Sigmoid colon (tissue), 4 donors: ENCODE results near the gene STARD13.

ENCODE experiments used
- EP300 ChIP-seq, 4 donors: sonication (generic); formaldehyde crosslinking; IDR thresholded peaks; one replicate each; pipeline ENCODE4 v1.6.1; 2017; ENCODE audit warnings: antibody characterized with exemption in 4 of 4
- TF ChIP-seq, protein P1 (sequence below), 4 experiments: fragments of 450-650 bp in 3 of 4; fragments of 200-600 bp in 1 of 4; IDR thresholded peaks; one replicate each; pipeline ENCODE4 v1.5.1; 2016 to 2019; ENCODE audit warnings: antibody characterized with exemption in 4 of 4, mild to moderate bottlenecking in 3 of 4, moderate library complexity in 2 of 4

DNA sequence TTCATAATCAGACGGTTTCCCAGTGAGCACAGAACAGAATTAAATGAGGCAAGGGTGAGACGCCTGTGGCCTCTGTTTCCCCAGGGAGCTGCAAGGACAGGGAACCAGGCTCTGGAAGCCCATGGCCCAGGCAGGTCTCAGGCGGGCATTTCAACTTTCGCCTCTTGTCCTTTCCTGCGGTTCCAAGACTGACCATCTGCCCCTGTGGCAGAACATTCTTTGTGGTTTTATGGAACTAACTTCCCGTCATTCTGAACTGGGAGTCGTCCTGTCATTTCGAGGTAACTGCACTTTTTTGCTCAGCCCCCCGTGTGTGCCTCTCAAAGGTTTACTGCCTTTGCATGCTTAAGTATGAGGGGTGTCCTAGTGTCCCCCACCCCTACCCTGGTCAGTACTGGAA lies 198.5 kb downstream of the STARD13 start:
- TF ChIP-seq, protein P1, sequence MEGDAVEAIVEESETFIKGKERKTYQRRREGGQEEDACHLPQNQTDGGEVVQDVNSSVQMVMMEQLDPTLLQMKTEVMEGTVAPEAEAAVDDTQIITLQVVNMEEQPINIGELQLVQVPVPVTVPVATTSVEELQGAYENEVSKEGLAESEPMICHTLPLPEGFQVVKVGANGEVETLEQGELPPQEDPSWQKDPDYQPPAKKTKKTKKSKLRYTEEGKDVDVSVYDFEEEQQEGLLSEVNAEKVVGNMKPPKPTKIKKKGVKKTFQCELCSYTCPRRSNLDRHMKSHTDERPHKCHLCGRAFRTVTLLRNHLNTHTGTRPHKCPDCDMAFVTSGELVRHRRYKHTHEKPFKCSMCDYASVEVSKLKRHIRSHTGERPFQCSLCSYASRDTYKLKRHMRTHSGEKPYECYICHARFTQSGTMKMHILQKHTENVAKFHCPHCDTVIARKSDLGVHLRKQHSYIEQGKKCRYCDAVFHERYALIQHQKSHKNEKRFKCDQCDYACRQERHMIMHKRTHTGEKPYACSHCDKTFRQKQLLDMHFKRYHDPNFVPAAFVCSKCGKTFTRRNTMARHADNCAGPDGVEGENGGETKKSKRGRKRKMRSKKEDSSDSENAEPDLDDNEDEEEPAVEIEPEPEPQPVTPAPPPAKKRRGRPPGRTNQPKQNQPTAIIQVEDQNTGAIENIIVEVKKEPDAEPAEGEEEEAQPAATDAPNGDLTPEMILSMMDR (IDR thresholded peaks at IDR 0.05), result no peak
- TF ChIP-seq EP300 (IDR thresholded peaks at IDR 0.05), result no peak
